HG03342 (cell line): ENCODE measurements around the gene PACS1.
"Not testable (repeated sequence)": the region's sequence is repeated elsewhere in the genome, so short reads cannot be mapped to it uniquely, and the experiment has no call there.

Source experiments
- ATAC-seq: cut with Tn5 transposase; IDR thresholded peaks from one replicate; pipeline ENCODE4 v1.9.1; 2021; ENCODE audit warnings: mild to moderate bottlenecking, moderate library complexity; ENCODE audit not compliant: unreplicated experiment

Gene PACS1

DNA sequence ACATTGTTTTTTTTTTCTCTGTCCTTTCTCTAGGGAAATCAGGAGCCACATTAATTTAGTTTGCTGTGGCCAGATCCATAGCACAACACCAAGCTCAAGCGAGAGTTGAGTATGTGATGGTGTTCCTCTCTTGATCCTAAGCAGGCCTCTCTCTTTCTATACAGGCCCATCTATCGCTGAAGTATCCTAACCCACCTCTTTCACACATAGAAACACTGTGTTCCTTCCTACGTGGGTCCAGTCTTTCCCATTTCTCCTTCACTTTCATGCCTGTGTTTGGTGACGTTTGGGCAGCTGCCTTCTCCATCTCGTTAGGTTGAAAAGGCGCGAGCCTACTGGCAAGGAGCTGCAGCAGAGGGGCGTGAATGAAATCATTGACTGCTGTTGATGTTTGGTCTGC, 2.4 kb downstream of the PACS1 start:
- no peak for ATAC-seq

GRCh38 chr11:66073669-66074068, 3.6 kb downstream of the PACS1 start:
- no peak for ATAC-seq

GRCh38 chr11:66075273-66075672, 5.2 kb downstream of the PACS1 start:
- ATAC-seq: no peak

DNA sequence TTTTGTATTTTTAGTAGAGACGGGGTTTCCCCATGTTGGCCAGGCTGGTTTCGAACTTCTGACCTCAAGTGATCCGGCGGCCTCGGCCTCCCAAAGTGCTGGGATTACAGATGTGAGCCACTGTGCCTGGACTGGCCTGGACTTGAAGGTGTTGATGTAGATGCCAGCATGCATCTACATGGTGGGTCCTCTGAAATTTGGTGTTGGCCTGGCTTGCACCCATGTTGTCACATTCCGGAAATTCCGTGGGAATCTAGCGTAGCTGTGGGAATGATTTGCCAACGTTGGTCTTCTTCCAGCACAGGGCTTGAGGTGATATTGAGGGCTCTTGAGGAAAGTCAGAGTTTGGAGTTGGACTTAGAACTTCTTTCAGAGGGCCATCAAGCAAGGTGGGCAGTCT, 6.5 kb downstream of the PACS1 start:
- no peak for ATAC-seq

DNA sequence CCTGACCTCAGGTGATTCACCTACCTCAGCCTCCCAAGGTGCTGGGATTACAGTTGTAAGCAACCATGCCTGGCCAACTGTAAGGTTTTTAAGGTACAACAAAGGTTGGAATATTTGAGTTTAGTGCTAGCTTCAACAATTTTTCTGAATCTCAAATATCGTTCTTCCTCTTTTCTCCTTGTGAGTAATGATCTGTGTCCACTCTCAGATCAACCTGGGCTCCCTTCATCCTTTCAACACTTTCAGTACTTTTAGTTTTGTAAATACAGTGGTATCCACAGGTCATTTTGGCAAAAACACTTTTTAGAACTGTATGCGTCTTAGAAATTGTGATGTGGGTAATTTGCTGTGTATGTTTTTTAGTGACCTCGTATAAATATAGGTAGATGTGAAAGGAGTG, 7.9 kb downstream of the PACS1 start:
- no peak for ATAC-seq

DNA sequence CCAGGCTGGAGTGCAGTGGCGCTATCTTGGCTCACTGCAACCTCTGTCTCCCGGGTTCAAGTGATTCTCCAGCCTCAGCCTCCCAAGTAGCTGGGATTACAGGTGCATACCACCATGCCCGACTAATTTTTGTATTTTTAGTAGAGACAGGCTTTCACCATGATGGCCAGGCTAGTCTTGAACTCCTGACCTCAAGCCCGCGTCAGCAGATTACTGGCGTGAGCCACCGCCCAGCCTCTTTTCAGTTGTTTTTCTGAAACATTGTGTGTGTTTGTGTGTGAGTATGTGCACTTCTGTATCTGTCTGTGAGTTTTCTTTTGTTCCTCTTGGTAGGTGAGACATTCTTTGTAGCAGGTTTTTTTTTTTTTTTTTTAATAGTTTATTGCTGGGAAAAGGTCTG, 8.9 kb downstream of the PACS1 start:
- not testable (repeated sequence) for ATAC-seq

- ATAC-seq: no peak
Observed at GRCh38 chr11:66080055-66080817, 10.2 kb downstream of the PACS1 start.

DNA sequence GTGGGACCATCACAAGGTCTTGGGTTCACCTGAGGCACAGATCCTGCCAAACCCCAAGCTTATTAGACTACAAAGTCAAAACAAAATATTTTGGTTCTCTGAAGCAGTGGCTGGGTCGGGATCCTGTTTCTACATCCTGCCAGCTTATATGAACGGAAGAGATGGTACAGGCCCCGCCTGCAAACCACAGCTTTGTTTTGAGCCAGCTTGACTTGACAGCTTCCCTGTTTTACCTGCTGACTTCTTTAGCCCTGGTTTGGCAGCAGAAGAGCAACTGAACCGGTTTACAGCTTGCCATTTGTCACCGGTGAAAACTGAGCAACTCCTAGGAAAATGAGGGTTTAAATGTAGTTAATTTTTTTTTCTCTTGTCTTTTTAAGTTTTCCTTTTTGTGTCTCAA, 11.4 kb downstream of the PACS1 start:
- peak; percentile 69 for ATAC-seq

- ATAC-seq: no peak
Observed at GRCh38 chr11:66082946-66083698, 13.1 kb downstream of the PACS1 start.

DNA sequence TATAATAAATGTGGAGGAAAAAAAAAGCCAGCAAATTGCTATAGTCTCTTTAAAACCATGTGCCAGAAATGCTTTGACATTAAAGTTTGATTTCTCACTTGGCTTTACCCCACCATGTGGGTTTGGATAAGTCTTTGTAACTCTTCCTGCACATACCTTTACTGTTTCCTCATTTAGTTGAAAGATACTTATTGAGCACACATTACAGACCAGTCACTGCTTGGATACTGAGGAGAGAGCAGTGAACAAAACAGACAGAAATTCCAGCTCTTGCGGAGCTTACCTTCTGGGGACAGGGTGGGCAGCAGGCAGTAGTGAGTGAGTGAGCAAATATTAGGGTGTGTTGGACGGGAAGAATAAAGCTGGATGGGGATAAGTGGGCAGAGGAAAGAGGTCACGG, 13.7 kb downstream of the PACS1 start:
- ATAC-seq: no peak

- ATAC-seq: no peak
Observed at GRCh38 chr11:66084821-66085475, 14.9 kb downstream of the PACS1 start.

DNA sequence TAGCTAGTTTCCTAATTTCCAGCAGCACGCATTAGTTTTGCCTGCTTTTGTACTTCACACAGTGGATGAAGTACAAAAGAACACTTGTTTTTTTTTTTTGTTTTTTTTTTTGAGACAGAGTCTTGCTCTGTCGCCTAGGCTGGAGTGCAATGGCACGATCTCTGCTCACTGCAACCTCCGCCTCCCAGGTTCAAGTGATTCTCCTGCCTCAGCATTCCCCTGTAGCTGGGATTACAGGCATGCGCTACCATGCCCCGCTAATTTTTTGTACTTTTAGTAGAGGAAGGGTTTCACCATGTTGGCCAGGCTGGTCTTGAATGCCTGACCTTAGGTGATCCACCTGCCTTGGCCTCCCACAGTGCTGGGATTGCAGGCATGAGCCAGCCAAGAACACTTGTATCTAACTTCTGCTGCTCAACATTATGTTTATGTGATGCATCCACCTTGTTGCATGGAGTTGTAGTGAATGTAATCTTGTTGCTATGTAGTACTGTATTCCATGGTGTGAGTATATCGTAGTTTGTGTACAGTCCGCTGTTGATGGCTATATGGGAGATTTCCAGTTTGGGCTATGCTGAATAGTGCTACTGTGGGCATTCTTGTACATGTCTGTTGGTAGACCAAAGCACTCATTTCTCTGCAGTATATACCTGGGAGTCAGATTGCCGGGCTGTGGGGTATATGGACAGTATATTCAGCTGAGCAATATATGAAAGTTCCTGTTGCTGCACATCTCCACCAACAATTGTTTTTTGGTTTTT, 17.3 kb downstream of the PACS1 start:
- no peak for ATAC-seq

DNA sequence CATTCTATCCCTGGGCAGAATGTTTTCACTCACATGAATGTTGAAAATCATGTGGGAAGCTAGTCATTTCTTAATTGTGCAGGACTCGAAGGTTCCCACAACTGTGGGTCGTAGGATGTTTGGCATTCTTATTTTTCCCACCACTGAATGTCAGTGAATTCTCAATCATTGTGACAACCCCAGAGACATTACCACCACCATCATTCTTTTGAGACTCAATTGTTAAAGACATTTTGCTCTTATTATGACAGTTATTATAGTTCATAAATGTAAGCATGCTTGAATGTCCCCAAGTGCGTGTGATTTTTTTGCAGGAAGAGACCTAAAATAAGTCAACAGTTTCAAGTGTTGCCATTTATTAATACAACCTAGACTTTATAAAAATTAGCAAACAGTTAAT, 19.0 kb downstream of the PACS1 start:
- ATAC-seq: no peak

DNA sequence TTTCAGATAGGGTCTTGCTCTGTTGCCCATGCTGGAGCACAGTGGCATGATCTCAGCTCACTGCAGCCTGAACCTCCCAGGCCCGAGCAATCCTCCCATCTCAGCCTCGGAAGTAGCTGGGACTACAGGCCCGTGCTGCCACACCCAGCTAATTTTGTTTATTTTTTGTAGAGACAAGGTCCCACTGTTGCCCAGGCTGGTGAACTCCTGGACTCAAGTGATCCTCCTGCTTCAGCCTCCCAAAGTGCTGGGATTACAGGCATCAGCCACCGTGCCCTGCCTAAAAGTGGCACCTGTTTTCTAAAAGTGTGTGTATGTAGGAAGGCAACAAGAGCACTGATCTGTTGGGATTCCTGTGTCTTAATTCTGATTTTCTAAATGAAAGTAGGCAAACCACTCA, 20.2 kb downstream of the PACS1 start:
- no peak for ATAC-seq

- ATAC-seq: not testable (repeated sequence)
Observed at GRCh38 chr11:66092125-66092524, 22.1 kb downstream of the PACS1 start.

GRCh38 chr11:66099746-66100145, 29.7 kb downstream of the PACS1 start:
- ATAC-seq: not testable (repeated sequence)

DNA sequence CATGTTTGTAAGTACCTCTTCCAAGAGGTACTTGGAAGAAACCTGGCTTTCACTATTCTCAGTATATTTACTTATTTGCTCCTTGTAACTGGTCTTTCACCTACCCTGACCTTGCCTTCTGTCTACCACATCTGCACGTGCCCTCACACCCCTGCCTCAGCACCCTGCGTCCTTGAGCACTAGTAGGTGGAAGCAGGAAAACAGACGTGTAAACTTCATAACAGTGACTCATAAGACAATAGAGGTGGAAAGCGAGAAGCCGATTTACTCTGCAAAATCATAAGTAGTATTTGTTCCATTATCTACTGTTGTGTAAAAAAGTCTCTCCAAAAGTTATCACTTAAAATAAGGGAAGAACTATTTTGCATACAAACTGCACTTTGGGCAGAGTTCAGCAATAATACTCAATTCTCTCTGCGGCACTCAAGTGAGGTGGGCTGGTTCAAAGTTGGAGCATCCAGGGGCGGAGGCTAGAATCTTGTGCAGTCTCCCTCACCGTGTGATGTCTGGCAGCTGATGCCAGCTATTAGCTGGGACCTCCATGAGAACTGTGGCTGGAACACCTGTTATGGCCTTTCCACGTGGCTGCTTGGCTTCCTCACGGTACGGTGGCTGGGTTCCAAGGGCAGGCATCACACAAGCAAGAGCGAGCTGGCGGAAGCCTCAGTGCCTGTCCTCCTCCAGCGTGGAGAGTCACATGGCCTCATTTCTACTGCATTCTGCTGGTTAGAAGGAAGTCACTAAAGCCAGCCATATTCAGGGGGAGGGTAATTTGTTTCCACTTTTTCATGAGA, 30.4 kb downstream of the PACS1 start:
- ATAC-seq: peak; percentile 82

GRCh38 chr11:66101066-66101464, 31.0 kb downstream of the PACS1 start:
- peak; percentile 14 for ATAC-seq

- ATAC-seq: no peak
Observed at GRCh38 chr11:66104057-66104638, 34.1 kb downstream of the PACS1 start.
